Ovary (tissue), 9 donors: ENCODE measurements around the gene HSFX3. TPM values are rescaled to one million over a fixed set of nuclear protein-coding genes. Genes with fewer than 3 reads are reported as not detected.

Experiments used
- DNase-seq, 5 donors: peaks; one replicate each; pipeline ENCODE4 v3.0.0-alpha.2; 2019 to 2020
- H3K27ac ChIP-seq, 2 donors: fragments of 200-600 bp; one replicate each; pipeline versions ENCODE4 v1.5.1 to v1.8.0; 2019 to 2022
- H3K27me3 ChIP-seq: fragments of 200-600 bp; one replicate; pipeline ENCODE4 v1.8.0; 2022
- H3K36me3 ChIP-seq: fragments of 200-600 bp; sonication (generic); one replicate; pipeline ENCODE4 v1.5.1; 2019
- H3K4me1 ChIP-seq: one replicate; pipeline ENCODE4 v1.8.1; 2013; ENCODE audit warnings: mild to moderate bottlenecking, moderate library complexity; ENCODE audit not compliant: insufficient read depth
- H3K4me3 ChIP-seq: fragments of 200-600 bp; sonication (generic); one replicate; pipeline ENCODE4 v1.5.1; 2017
- H3K9me3 ChIP-seq, 2 donors: fragments of 200-600 bp in 1 of 2; sonication (generic) in 1 of 2; one replicate each; pipeline versions ENCODE4 v1.5.1 to v1.8.1; 2013 to 2019; ENCODE audit warnings: mild to moderate bottlenecking in 1 of 2, moderate library complexity in 1 of 2
- CTCF ChIP-seq, 3 donors: fragments of 450-650 bp in 2 of 3; fragments of 200-600 bp in 1 of 3; IDR thresholded peaks; one replicate each; pipeline versions ENCODE4 v1.5.1 to v1.8.0; 2016 to 2022; ENCODE audit warnings: antibody characterized with exemption in 3 of 3, mild to moderate bottlenecking in 1 of 3
- EP300 ChIP-seq: sonication (generic); formaldehyde crosslinking; IDR thresholded peaks from one replicate; pipeline ENCODE4 v1.6.1; 2017; ENCODE audit warnings: antibody characterized with exemption
- POLR2A ChIP-seq: fragments of 450-650 bp; IDR thresholded peaks from one replicate; pipeline ENCODE4 v1.6.1; 2017; ENCODE audit warnings: antibody characterized with exemption, mild to moderate bottlenecking, moderate library complexity
- WGBS, 3 donors: extraction: QIAGEN DNeasy Blood & Tissue Kit in 1 of 3; methylation state at CpG; one replicate each; pipeline versions ENCODE4 v1.1.5 to v1.1.7; 2013 to 2017; 5-methylcytosine and 5-hydroxymethylcytosine counted together
- intact Hi-C, 4 donors: fragments of 100-400 bp; cut with DNase I; formaldehyde crosslinking; loops; one replicate each; pipeline versions ENCODE4 v1.11.0 to v1.15.1; 2022 to 2023
- polyA plus RNA-seq, 2 donors: library from polyadenylated mRNA; stranded (reverse); fragments of 200-250 nt in 1 of 2; fragments of 350-450 nt in 1 of 2; fragmentation: Illumina TruSeq in 1 of 2; extraction: RNeasy Lipid Tissue Mini Kit (QIAGEN cat#74804) in 1 of 2; gene quantifications; one replicate each; pipeline ENCODE4 v1.2.3, GENCODE V29; 2013 to 2014
- total RNA-seq, 7 donors: library from RNA; depleted of rRNA in 2 of 7; stranded (reverse); fragments of >200 nt in 2 of 7; fragmentation: NEBNext Ultra II Directional in 3 of 7; extraction: Animal tissue kit (Norgen Biotek cat#: 25700) in 3 of 7; gene quantifications; one replicate each; pipeline versions ENCODE4 v1.1.0 to v1.2.4, GENCODE V29; 2016 to 2023
- donor health status: DM: no; HTN: no; CAD: no; lungs with moderate emphysema.
- donor health status: DM: no; HTN: no; CAD: no.
- donor health status: Bipolar disorder and iron deficiency.
- donor health status: DM: yes; HTN: yes; CAD: no.
- donor health status: DM: no; HTN: no; CAD: no.
- donor health status: DM: yes; HTN: yes; CAD: no.

Gene HSFX3
- total and polyA plus RNA-seq, 9 donors, result not detected

- Histone ChIP-seq H3K9me3 (no peaks in the 10 kb centered on the region), H3K4me1 (no peaks in the 10 kb centered on the region), H3K36me3 (no peaks in the 10 kb centered on the region), H3K4me3 (no peak overlapping the region), H3K27ac (no peak overlapping the region), H3K27me3 (no peaks in the 10 kb centered on the region)
- no peak for DNase-seq
- intact Hi-C loops, result loop anchor here in 1 of 4 donors (5.0 kb wide), 1 partner anchor 659 kb away; no protein-coding TSS in a partner anchor
- 56 to 73% (median 67%) methylated on average over 5 of the region's 5 CpGs for WGBS, 3 donors
- TF ChIP-seq CTCF (IDR thresholded peaks at IDR 0.05), result no peak
- TF ChIP-seq POLR2A, result no peak
- no peak for TF ChIP-seq EP300
Observed at GRCh38 chrX:149511081-149511480, 38.6 kb downstream of the HSFX3 start.

- WGBS, 3 donors, result 20 to 23% (median 22%) methylated on average over 4 of the region's 4 CpGs
- Histone ChIP-seq H3K27me3 (no peaks in the 10 kb centered on the region), H3K27ac (no peak overlapping the region), H3K36me3 (no peaks in the 10 kb centered on the region), H3K4me1 (no peaks in the 10 kb centered on the region), H3K9me3 (no peaks in the 10 kb centered on the region), H3K4me3 (no peak overlapping the region)
- intact Hi-C loops, result loop anchor here in 1 of 4 donors (5.0 kb wide), 1 partner anchor 658 kb away; no protein-coding TSS in a partner anchor
- DNase-seq, result no peak
- no peak for TF ChIP-seq POLR2A
- TF ChIP-seq CTCF (IDR thresholded peaks at IDR 0.05), result no peak
- TF ChIP-seq EP300, result no peak
Observed at GRCh38 chrX:149510386-149510785, 39.3 kb downstream of the HSFX3 start.

- Histone ChIP-seq H3K4me3 (no peak overlapping the region), H3K4me1 (peaks cover 3% of the 10 kb centered on the region), H3K9me3 (no peaks in the 10 kb centered on the region), H3K27ac (no peak overlapping the region), H3K27me3 (no peaks in the 10 kb centered on the region), H3K36me3 (no peaks in the 10 kb centered on the region)
- TF ChIP-seq EP300, result no peak
- TF ChIP-seq CTCF (IDR thresholded peaks at IDR 0.05), result no peak
- no peak for TF ChIP-seq POLR2A
- intact Hi-C loops, result no loop called here
- 66 to 83% (median 80%) methylated on average over 1 of the region's 1 CpG for WGBS, 3 donors
- DNase-seq, result no peak
Observed at GRCh38 chrX:149508467-149508866, 41.3 kb downstream of the HSFX3 start.

- intact Hi-C loops, result no loop called here
- H3K9me3 ChIP-seq, result no peaks in the 10 kb centered on the region
- TF ChIP-seq POLR2A, result no peak
- TF ChIP-seq EP300, result no peak
- no peak for TF ChIP-seq CTCF (IDR thresholded peaks at IDR 0.05)
- H3K27me3 ChIP-seq, result no peaks in the 10 kb centered on the region
- no peak for DNase-seq
- WGBS, 3 donors, result 75 to 80% (median 78%) methylated on average over 2 of the region's 2 CpGs
- no peak overlapping the region for H3K27ac ChIP-seq
- no peaks in the 10 kb centered on the region for H3K36me3 ChIP-seq
- H3K4me1 ChIP-seq, result peaks cover 3% of the 10 kb centered on the region
- H3K4me3 ChIP-seq, result no peak overlapping the region
Observed at GRCh38 chrX:149506349-149506748, 43.4 kb downstream of the HSFX3 start.

GRCh38 chrX:149505671-149506070, 44.1 kb downstream of the HSFX3 start:
- Histone ChIP-seq H3K9me3 (no peaks in the 10 kb centered on the region), H3K4me3 (peak overlapping the region; percentile 45), H3K36me3 (no peaks in the 10 kb centered on the region), H3K27ac (no peak overlapping the region), H3K4me1 (peaks cover 3% of the 10 kb centered on the region), H3K27me3 (no peaks in the 10 kb centered on the region)
- WGBS, 3 donors, result 76 to 83% (median 78%) methylated on average over 9 of the region's 9 CpGs
- no peak for DNase-seq
- TF ChIP-seq EP300, result no peak
- no peak for TF ChIP-seq POLR2A
- intact Hi-C loops, result no loop called here
